Neural progenitor cell (in vitro differentiated cells): ENCODE data around the gene LKAAEAR1.

ENCODE experiments used
- EZH2phosphoT487 ChIP-seq: fragments of 200-600 bp; sonication (generic); IDR thresholded peaks from 2 replicates; pipeline ENCODE4 v1.6.1; 2017; ENCODE audit warnings: antibody characterized with exemption
- TF ChIP-seq, protein P1 (sequence below): fragments of 200-600 bp; sonication (generic); IDR thresholded peaks from 2 replicates; pipeline ENCODE4 v1.5.1; 2017; ENCODE audit warnings: antibody characterized with exemption, mild to moderate bottlenecking

DNA sequence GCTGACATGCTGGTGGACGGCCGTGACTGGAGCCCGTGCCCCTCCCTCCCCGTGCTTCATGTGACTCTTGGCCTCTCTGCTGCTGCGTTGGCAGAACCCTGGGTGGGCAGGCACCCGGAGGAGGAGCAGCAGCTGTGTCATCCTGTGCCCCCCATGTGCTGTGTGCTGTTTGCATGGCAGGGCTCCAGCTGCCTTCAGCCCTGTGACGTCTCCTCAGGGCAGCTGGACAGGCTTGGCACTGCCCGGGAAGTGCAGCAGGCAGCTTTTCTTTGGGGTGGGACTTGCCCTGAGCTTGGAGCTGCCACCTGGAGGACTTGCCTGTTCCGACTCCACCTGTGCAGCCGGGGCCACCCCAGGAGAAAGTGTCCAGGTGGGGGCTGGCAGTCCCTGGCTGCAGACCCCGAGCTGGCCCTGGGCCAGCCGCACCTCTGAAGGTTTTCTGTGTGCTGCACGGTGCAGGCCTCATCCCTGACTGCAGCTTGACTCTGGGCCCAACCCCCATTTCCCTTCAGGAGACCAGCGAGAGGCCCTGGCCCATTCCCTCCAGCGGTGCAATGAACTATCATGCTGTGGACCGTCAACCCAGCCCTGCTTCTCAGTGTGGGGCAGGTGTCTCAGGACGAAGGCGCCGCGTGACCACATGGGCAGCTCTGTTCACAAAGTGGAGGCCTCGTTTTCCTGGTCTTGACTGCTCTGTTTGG is 15.0 kb upstream of the LKAAEAR1 start:
- TF ChIP-seq, protein P1, sequence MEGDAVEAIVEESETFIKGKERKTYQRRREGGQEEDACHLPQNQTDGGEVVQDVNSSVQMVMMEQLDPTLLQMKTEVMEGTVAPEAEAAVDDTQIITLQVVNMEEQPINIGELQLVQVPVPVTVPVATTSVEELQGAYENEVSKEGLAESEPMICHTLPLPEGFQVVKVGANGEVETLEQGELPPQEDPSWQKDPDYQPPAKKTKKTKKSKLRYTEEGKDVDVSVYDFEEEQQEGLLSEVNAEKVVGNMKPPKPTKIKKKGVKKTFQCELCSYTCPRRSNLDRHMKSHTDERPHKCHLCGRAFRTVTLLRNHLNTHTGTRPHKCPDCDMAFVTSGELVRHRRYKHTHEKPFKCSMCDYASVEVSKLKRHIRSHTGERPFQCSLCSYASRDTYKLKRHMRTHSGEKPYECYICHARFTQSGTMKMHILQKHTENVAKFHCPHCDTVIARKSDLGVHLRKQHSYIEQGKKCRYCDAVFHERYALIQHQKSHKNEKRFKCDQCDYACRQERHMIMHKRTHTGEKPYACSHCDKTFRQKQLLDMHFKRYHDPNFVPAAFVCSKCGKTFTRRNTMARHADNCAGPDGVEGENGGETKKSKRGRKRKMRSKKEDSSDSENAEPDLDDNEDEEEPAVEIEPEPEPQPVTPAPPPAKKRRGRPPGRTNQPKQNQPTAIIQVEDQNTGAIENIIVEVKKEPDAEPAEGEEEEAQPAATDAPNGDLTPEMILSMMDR: no peak
- no peak for TF ChIP-seq EZH2phosphoT487
